ENCODE results near the gene RBM26.

RBM26 gene, protein sequence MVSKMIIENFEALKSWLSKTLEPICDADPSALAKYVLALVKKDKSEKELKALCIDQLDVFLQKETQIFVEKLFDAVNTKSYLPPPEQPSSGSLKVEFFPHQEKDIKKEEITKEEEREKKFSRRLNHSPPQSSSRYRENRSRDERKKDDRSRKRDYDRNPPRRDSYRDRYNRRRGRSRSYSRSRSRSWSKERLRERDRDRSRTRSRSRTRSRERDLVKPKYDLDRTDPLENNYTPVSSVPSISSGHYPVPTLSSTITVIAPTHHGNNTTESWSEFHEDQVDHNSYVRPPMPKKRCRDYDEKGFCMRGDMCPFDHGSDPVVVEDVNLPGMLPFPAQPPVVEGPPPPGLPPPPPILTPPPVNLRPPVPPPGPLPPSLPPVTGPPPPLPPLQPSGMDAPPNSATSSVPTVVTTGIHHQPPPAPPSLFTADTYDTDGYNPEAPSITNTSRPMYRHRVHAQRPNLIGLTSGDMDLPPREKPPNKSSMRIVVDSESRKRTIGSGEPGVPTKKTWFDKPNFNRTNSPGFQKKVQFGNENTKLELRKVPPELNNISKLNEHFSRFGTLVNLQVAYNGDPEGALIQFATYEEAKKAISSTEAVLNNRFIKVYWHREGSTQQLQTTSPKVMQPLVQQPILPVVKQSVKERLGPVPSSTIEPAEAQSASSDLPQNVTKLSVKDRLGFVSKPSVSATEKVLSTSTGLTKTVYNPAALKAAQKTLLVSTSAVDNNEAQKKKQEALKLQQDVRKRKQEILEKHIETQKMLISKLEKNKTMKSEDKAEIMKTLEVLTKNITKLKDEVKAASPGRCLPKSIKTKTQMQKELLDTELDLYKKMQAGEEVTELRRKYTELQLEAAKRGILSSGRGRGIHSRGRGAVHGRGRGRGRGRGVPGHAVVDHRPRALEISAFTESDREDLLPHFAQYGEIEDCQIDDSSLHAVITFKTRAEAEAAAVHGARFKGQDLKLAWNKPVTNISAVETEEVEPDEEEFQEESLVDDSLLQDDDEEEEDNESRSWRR

DNA sequence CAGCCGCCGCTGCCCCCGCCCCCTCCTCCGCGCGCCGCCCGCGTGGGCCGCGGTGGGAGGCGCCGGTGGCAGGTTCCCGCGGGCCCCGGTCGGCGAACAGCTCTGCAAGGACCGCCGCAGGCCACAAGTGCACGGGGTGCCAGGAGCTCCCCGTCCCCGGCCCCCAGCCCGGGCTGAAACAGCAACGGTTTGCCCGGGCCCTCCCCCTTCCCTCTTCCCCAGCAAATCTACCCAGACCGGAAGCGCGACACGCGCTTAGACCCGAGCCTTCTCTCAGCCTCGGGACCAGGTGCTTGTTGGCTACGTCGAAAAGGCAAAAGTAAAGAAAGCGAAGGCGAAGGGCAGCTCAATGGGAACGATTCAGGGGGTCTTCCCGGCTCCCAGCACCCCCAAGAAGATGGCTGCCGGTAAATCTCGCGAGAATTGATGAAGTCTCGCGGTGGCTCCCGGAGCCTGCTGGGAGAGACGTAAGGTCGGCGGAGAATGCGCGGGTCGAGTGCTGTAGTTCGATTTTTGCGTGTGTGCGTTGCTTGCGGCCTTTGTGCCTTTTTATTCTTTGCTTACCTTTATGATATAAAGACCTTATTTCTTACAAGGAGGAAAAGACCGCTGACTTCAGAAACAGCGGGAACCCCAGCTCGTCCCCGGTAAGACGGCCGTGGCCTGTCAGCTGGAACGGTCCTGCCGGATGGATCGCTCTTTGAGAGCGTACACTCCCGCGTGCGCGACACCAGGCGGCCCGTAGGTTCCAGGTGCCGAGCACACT is at the start of gene RBM26:
Gene RBM26, minus strand, starts transcription at position 425 of the 766 bp plus-strand sequence. CDS start 481 bp downstream, outside the sequence.
- TF ChIP-seq, protein P1, sequence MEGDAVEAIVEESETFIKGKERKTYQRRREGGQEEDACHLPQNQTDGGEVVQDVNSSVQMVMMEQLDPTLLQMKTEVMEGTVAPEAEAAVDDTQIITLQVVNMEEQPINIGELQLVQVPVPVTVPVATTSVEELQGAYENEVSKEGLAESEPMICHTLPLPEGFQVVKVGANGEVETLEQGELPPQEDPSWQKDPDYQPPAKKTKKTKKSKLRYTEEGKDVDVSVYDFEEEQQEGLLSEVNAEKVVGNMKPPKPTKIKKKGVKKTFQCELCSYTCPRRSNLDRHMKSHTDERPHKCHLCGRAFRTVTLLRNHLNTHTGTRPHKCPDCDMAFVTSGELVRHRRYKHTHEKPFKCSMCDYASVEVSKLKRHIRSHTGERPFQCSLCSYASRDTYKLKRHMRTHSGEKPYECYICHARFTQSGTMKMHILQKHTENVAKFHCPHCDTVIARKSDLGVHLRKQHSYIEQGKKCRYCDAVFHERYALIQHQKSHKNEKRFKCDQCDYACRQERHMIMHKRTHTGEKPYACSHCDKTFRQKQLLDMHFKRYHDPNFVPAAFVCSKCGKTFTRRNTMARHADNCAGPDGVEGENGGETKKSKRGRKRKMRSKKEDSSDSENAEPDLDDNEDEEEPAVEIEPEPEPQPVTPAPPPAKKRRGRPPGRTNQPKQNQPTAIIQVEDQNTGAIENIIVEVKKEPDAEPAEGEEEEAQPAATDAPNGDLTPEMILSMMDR (IDR thresholded peaks at IDR 0.05; ENCODE audit: low read depth, low read length) = no peak
- H3K4me3 ChIP-seq (ENCODE audit: low read depth, low read length) = peak within 1 kb of the TSS; percentile 94

DNA sequence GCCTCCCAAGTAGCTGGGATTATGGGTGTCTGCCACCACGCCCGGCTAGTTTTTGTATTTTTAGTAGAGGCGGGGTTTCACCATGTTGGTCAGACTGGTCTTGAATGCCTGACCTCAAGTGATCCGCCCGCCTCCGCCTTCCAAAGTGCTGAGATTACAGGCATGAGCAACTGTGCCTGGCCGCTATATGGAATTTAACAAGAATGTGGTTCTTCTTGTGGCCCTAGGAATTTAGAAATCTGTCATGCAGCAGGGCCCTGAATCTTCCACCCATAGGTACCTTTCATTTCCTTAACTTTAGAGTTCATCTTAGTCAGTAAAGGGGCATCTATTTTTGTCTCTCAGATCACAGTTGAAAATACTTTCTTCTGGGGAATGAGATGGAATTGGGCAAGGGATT is 49.3 kb upstream of the RBM26 start:
- TF ChIP-seq, protein P1 (IDR thresholded peaks at IDR 0.05; ENCODE audit: low read depth, low read length) = no peak
- H3K4me3 ChIP-seq (ENCODE audit: low read depth, low read length) = no peak overlapping the region

DNA sequence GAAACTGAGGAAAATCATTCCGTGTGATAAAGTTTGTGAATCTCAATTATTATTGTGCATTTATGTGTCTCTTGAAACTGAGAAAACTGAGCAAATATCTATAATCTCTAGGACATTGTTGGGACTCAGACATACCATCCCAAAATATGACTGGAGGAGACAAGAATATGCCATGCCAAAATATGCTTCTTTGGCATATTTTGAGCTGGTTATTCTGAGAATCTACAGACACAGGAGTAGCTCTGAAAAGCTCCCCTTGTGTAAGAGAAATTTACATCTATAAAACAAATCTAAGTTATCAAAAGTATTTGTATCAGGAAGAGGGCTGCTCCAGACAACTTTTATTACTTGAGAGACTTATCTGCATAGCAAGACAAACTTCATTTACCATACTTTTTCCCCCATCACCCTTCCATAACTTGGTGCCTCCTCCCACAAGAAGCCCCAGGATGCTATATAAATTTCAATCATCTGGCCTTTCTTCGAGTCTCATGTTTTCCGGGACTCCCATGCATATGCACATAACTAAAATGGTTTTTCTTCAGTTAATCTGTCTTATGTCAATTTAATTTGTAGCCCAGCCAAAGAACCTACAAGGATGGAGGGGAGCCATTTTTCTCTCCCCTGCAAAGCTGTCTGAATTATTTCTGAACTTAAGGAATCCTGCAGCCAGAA is 46.3 kb upstream of the RBM26 start:
- TF ChIP-seq, protein P1 (IDR thresholded peaks at IDR 0.05; ENCODE audit: low read depth, low read length) = no peak
- no peak overlapping the region for H3K4me3 ChIP-seq (ENCODE audit: low read depth, low read length)

DNA sequence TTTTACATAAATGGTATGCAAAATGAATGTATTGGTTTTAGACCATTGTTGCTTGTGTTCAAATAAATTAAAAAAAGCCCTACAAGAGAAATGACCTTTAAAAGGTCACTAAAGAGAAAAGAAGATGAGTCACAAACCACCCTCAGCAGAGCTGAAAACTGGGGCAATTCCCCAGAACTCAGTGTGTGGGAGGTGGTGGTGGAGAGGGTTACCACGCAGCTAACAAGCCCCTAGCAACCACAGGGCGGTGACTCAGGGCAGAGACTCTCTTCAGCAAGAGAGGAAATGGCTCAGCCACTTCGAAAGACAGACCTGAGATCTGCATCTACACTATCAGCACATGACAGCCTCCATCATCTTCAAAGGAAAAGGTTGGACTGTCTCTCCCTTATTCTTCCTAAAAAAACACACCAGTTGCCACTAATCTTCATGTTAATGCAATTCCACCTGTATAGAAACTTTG is 45.5 kb upstream of the RBM26 start:
- H3K4me3 ChIP-seq (ENCODE audit: low read depth, low read length) = no peak overlapping the region
- TF ChIP-seq, protein P1 (IDR thresholded peaks at IDR 0.05; ENCODE audit: low read depth, low read length) = no peak

DNA sequence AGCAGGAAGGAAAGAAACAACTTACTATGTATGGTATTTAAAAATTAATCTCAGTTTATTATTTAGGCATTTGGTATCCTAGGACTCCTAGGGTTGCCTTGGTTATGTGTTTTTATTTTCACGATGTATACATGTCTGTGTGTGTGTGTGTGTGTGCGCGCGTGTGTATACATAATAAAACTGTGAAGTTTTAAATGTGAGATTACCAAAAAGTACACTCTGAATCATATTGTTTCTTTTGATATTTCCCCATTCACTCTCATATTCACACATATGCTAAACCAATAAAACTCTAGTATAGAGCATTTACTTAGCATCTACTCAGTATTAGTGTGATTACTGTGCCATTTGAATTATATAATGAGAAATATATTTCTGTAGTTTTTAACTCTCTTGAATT is 44.1 kb upstream of the RBM26 start:
- TF ChIP-seq, protein P1 (IDR thresholded peaks at IDR 0.05; ENCODE audit: low read depth, low read length) = no peak
- H3K4me3 ChIP-seq (ENCODE audit: low read depth, low read length) = no peak overlapping the region

DNA sequence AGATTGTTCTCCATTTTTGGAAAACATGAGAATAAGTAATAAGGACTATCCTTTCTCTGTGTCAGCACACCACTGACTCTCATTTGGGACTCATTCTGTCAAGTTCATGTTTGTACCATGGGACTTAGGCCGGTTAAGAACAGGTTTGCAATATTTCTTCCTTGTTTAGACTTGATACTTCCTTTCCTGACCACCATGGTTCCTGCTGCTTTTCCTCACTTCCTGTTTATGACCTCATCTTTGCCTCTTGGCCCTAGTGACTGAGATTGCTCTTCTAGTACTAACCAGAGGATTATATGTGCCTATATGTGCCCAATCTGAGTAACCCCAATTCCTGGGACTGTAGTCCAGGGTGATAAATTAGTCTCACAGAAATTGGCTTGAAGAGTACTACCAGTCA is 42.4 kb upstream of the RBM26 start:
- TF ChIP-seq, protein P1 (IDR thresholded peaks at IDR 0.05; ENCODE audit: low read depth, low read length) = no peak
- H3K4me3 ChIP-seq (ENCODE audit: low read depth, low read length) = no peak overlapping the region

Data from WI38 (cell line).